HCT116 (cell line): Measurements from ENCODE around the gene XRN2. TPM values are rescaled to one million over a fixed set of nuclear protein-coding genes. Genes with fewer than 3 reads are reported as not detected.

Experiments used
- ATAC-seq: fragments of 200-7000 bp; cut with Tn5 transposase; 2 replicates; pipeline ENCODE4 v1.9.1; 2020; ENCODE audit warnings: mild to moderate bottlenecking, moderate library complexity
- BruUV-seq: library from RNA; stranded (reverse); fragments of 400-500 nt; replicated peaks from 2 replicates; lab custom pipeline; 2021; lab: Mats Ljungman, UMichigan
- CTCF ChIA-PET: fragments of 300-600 bp; sonication (Branson Sonifier 250); formaldehyde crosslinking; loops from one replicate; lab custom pipeline; 2021; ENCODE audit warnings: antibody characterized with exemption; lab: Charles Lee
- POLR2A ChIA-PET: fragments of 300-600, 350-600 bp; sonication (Branson Sonifier 250); formaldehyde crosslinking; loops from one replicate; lab custom pipeline; 2021; ENCODE audit warnings: antibody characterized with exemption; lab: Charles Lee
- RAD21 ChIA-PET, 2 experiments: fragments of 300-600 bp; sonication (Branson Sonifier 250); formaldehyde crosslinking; loops; one replicate each; lab custom pipeline; 2023; ENCODE audit warnings: low total read pairs in 2 of 2; ENCODE audit not compliant: uncharacterized antibody in 2 of 2, unreplicated experiment in 2 of 2, low non-redundant PET in 1 of 2; lab: Charles Lee
- DNase-seq: peaks from one replicate; pipeline ENCODE4 v3.0.0-alpha.2; 2010; ENCODE audit warnings: low read depth, low spot score
- H2AFZ ChIP-seq: fragments of 200-600 bp; shearing (Covaris generic), sonication (generic); 2 replicates; pipeline ENCODE4 v1.6.1; 2017; ENCODE audit warnings: low read depth, mixed run types, mixed read lengths, antibody characterized with exemption, low read length; ENCODE audit not compliant: poor library complexity, severe bottlenecking
- H3K27ac ChIP-seq: 2 replicates; pipeline ENCODE4 v1.5.1; 2012; ENCODE audit warnings: low read depth, low read length
- H3K27me3 ChIP-seq: fragments of 200-600 bp; sonication (generic); 2 replicates; pipeline ENCODE4 v1.6.1; 2016; ENCODE audit warnings: mixed run types, low read length, mixed read lengths; ENCODE audit not compliant: insufficient read depth
- H3K36me3 ChIP-seq, 2 experiments: fragments of 200-500 bp in 1 of 2; fragments of 200-600 bp in 1 of 2; sonication (Bioruptor generic) in 1 of 2; sonication (generic) in 1 of 2; 2 replicates each; pipeline versions ENCODE4 v1.5.1 to v1.6.1; 2014 to 2016; ENCODE audit warnings: low read length in 2 of 2, inconsistent platforms in 1 of 2, mixed read lengths in 1 of 2, mixed run types in 1 of 2; ENCODE audit not compliant: insufficient read depth in 2 of 2, control insufficient read depth in 1 of 2
- H3K4me1 ChIP-seq, 2 experiments: fragments of 200-600 bp in 1 of 2; sonication (generic) in 1 of 2; 2 replicates each; pipeline versions ENCODE4 v1.5.1 to v1.6.1; 2012 to 2017; ENCODE audit warnings: low read length in 2 of 2, inconsistent platforms in 1 of 2, mild to moderate bottlenecking in 1 of 2, mixed read lengths in 1 of 2, mixed run types in 1 of 2, moderate library complexity in 1 of 2; ENCODE audit not compliant: insufficient read depth in 2 of 2, control insufficient read depth in 1 of 2
- H3K4me2 ChIP-seq: fragments of 200-600 bp; sonication (generic); 2 replicates; pipeline ENCODE4 v1.6.1; 2017; ENCODE audit warnings: mixed run types, low read length, mixed read lengths
- H3K4me3 ChIP-seq, 2 experiments: fragments of 200-600 bp in 1 of 2; sonication (generic) in 1 of 2; replicated peaks in 1 of 2; 2 replicates each; pipeline ENCODE4 v1.5.1; 2011 to 2016; ENCODE audit warnings: low read length in 2 of 2, control low read depth in 1 of 2, low read depth in 1 of 2, mild to moderate bottlenecking in 1 of 2, mixed read lengths in 1 of 2, mixed run types in 1 of 2
- H3K79me2 ChIP-seq: fragments of 200-600 bp; sonication (generic); 2 replicates; pipeline ENCODE4 v1.6.1; 2017; ENCODE audit warnings: mild to moderate bottlenecking, mixed run types, low read length, moderate library complexity, mixed read lengths; ENCODE audit not compliant: insufficient read depth
- H3K9ac ChIP-seq: fragments of 200-600 bp; sonication (generic); 2 replicates; pipeline ENCODE4 v1.6.1; 2016; ENCODE audit warnings: low read length, mixed read lengths
- H3K9me2 ChIP-seq: fragments of 200-600 bp; sonication (generic), shearing (Covaris generic); 2 replicates; pipeline ENCODE4 v1.6.1; 2017; ENCODE audit warnings: mixed run types, mild to moderate bottlenecking, moderate library complexity; ENCODE audit not compliant: insufficient read depth
- H3K9me3 ChIP-seq, 2 experiments: fragments of 200-500 bp in 1 of 2; fragments of 200-600 bp in 1 of 2; sonication (Bioruptor generic) in 1 of 2; sonication (generic) in 1 of 2; 2 replicates each; pipeline ENCODE4 v1.6.1; 2014 to 2017; ENCODE audit warnings: low read length in 2 of 2, mixed read lengths in 2 of 2, inconsistent platforms in 1 of 2, low read depth in 1 of 2, mild to moderate bottlenecking in 1 of 2, mixed run types in 1 of 2, moderate library complexity in 1 of 2; ENCODE audit not compliant: control insufficient read depth in 1 of 2, insufficient read depth in 1 of 2
- H4K20me1 ChIP-seq: fragments of 200-600 bp; sonication (generic), shearing (Covaris generic); 2 replicates; pipeline ENCODE4 v1.6.1; 2017; ENCODE audit warnings: mixed run types, mild to moderate bottlenecking, moderate library complexity; ENCODE audit not compliant: insufficient read depth
- EGR1 ChIP-seq: IDR thresholded peaks from 2 replicates; pipeline ENCODE4 v1.6.1; 2012; ENCODE audit warnings: low read depth
- ELF1 ChIP-seq: IDR thresholded peaks from 2 replicates; pipeline ENCODE4 v1.6.1; 2012; ENCODE audit warnings: low read depth, borderline replicate concordance
- EZH2 ChIP-seq: fragments of 200-600 bp; sonication (generic); IDR thresholded peaks from 2 replicates; pipeline ENCODE4 v1.6.1; 2017; ENCODE audit warnings: antibody characterized with exemption, mixed run types
- EZH2phosphoT487 ChIP-seq: fragments of 200-600 bp; IDR thresholded peaks from 2 replicates; pipeline ENCODE4 v1.6.1; 2018; ENCODE audit warnings: antibody characterized with exemption, borderline replicate concordance
- FOSL1 ChIP-seq: IDR thresholded peaks from 2 replicates; pipeline ENCODE4 v1.6.1; 2012; ENCODE audit warnings: low read depth
- POLR2AphosphoS5 ChIP-seq: IDR thresholded peaks from 2 replicates; pipeline ENCODE4 v1.6.1; 2011; ENCODE audit warnings: mild to moderate bottlenecking, low read depth, low read length, moderate library complexity
- SIN3A ChIP-seq: IDR thresholded peaks from 2 replicates; pipeline ENCODE4 v1.6.1; 2012; ENCODE audit warnings: low read depth
- SP1 ChIP-seq: IDR thresholded peaks from 2 replicates; pipeline ENCODE4 v1.6.1; 2012; ENCODE audit warnings: low read depth
- SRF ChIP-seq: IDR thresholded peaks from 2 replicates; pipeline ENCODE4 v1.6.1; 2012; ENCODE audit warnings: low read depth
- TCF7L2 ChIP-seq: IDR thresholded peaks from 2 replicates; pipeline ENCODE4 v1.7.0; 2011; ENCODE audit warnings: borderline replicate concordance, inconsistent platforms; ENCODE audit not compliant: insufficient read depth, insufficient read length; ENCODE audit errors: extremely low read depth
- ZFX ChIP-seq: fragments of 450-650 bp; IDR thresholded peaks from 2 replicates; pipeline ENCODE4 v1.6.1; 2017
- ZNF274 ChIP-seq: fragments of 200-500 bp; sonication (Bioruptor generic); IDR thresholded peaks from 2 replicates; pipeline ENCODE4 v1.6.1; 2014; ENCODE audit warnings: mild to moderate bottlenecking, low read depth, low read length, inconsistent platforms
- intact Hi-C: fragments of 100-400 bp; cut with micrococcal nuclease; formaldehyde crosslinking; loops from 2 replicates; pipeline ENCODE4 v1.10.0; 2022
- total RNA-seq: library from RNA; stranded (reverse); gene quantifications from one replicate; pipeline ENCODE4 v1.2.1, GENCODE V29; 2021; ENCODE audit not compliant: unreplicated experiment
- TF ChIP-seq, protein P1 (sequence below): IDR thresholded peaks from 2 replicates; pipeline ENCODE4 v1.6.1; 2012
- TF ChIP-seq, protein P2 (sequence below): IDR thresholded peaks from 2 replicates; pipeline ENCODE4 v1.6.1; 2011; ENCODE audit warnings: mild to moderate bottlenecking, low read length, moderate library complexity; ENCODE audit not compliant: insufficient replicate concordance; ENCODE audit errors: extremely low read depth

Gene XRN2
- total RNA-seq, 1 experiment from 2014 or later = 101 TPM

DNA sequence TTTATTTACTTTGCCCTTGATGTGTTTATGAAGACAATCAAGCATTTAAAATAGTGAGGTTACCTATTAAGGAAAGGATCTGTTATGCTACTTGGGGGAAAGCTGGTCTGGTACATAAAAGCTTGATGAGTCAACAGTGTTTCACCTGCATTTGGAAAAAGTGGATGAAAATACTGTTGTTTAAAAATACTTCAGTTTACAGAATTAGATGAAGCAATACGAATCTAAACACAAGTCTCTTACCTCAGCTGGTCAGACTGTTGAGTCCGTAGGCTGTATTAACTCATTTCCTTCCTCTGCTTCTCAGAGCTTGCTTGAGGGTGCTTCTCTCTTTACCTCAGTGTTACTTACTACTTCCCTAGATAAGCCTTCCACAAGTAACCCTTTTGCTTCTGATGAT lies 58.1 kb downstream of the XRN2 start:
- Histone ChIP-seq H3K36me3 (peaks cover 28 to 38% of the 10 kb centered on the region in 2 experiments; a peak in 3 of 4 replicates), H3K4me2 (no peak overlapping the region), H3K4me3 (no peak overlapping the region), H3K9me2 (no peaks in the 10 kb centered on the region), H3K4me1 (no peaks in the 10 kb centered on the region), H2AFZ (no peak overlapping the region), H3K79me2 (peaks cover 7% of the 10 kb centered on the region), H3K27me3 (no peaks in the 10 kb centered on the region), H3K27ac (no peak overlapping the region), H3K9me3 (no peaks in the 10 kb centered on the region), H4K20me1 (no peaks in the 10 kb centered on the region), H3K9ac (no peak overlapping the region)
- no peak for TF ChIP-seq SRF
- TF ChIP-seq EZH2 = no peak
- TF ChIP-seq ZNF274 = no peak
- TF ChIP-seq ELF1 = no peak
- TF ChIP-seq SP1 = no peak
- TF ChIP-seq ZFX = no peak
- TF ChIP-seq EGR1 = no peak
- TF ChIP-seq FOSL1 = no peak
- TF ChIP-seq SIN3A = no peak
- no peak for TF ChIP-seq EZH2phosphoT487
- DNase-seq = no peak
- no TSS peak for BruUV-seq
- intact Hi-C loops = no loop called here
- CTCF ChIA-PET = no interaction called here
- RAD21 ChIA-PET = no interaction called here
- POLR2A ChIA-PET = no interaction called here
- ATAC-seq = no peak

DNA sequence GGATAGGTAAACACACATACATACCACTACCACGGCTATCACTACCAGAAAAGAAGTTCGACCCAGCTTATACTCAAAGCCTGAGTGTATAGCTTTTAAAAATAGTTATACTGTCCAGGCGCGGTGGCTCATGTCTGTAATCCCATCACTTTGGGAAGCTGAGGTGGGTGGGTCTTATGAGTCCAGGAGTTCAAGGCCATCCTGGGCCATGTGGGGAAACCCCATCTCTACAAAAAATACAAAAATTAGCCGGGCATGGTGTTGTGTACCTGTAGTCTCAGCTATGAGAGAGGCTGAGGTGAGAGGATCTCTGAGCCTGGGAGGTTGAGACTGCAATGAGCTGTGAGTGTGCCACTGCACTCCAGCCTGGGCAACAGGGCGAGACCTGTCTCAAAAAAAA lies 61.3 kb downstream of the XRN2 start:
- Histone ChIP-seq H3K4me1 (no peaks in the 10 kb centered on the region), H3K9ac (no peak overlapping the region), H3K4me2 (no peak overlapping the region), H3K79me2 (peaks cover 10% of the 10 kb centered on the region), H3K4me3 (no peak overlapping the region), H3K27me3 (no peaks in the 10 kb centered on the region), H2AFZ (no peak overlapping the region), H3K27ac (no peak overlapping the region), H4K20me1 (peaks cover 2% of the 10 kb centered on the region; the same call in 1 of the 2 replicates), H3K9me2 (no peaks in the 10 kb centered on the region), H3K36me3 (peaks cover 30 to 31% of the 10 kb centered on the region in 2 experiments), H3K9me3 (no peaks in the 10 kb centered on the region)
- ChIA-PET POLR2A (no interaction called here), RAD21 (no interaction called here), CTCF (no interaction called here)
- no peak for ATAC-seq
- no peak for TF ChIP-seq TCF7L2
- TF ChIP-seq, protein P1, sequence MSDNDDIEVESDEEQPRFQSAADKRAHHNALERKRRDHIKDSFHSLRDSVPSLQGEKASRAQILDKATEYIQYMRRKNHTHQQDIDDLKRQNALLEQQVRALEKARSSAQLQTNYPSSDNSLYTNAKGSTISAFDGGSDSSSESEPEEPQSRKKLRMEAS = no peak
- no peak for TF ChIP-seq POLR2AphosphoS5
- TF ChIP-seq, protein P2, sequence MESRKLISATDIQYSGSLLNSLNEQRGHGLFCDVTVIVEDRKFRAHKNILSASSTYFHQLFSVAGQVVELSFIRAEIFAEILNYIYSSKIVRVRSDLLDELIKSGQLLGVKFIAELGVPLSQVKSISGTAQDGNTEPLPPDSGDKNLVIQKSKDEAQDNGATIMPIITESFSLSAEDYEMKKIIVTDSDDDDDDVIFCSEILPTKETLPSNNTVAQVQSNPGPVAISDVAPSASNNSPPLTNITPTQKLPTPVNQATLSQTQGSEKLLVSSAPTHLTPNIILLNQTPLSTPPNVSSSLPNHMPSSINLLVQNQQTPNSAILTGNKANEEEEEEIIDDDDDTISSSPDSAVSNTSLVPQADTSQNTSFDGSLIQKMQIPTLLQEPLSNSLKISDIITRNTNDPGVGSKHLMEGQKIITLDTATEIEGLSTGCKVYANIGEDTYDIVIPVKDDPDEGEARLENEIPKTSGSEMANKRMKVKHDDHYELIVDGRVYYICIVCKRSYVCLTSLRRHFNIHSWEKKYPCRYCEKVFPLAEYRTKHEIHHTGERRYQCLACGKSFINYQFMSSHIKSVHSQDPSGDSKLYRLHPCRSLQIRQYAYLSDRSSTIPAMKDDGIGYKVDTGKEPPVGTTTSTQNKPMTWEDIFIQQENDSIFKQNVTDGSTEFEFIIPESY = no peak
- TF ChIP-seq SP1 = no peak
- intact Hi-C loops = no loop called here
- BruUV-seq = no TSS peak
- no peak for DNase-seq
